ELR (cell line): ENCODE results near the gene CLMN.

Experiments
- DNase-seq: peaks from one replicate; pipeline ENCODE4 v3.0.0-alpha.2; 2015; ENCODE audit warnings: low read depth

The CLMN gene

DNA sequence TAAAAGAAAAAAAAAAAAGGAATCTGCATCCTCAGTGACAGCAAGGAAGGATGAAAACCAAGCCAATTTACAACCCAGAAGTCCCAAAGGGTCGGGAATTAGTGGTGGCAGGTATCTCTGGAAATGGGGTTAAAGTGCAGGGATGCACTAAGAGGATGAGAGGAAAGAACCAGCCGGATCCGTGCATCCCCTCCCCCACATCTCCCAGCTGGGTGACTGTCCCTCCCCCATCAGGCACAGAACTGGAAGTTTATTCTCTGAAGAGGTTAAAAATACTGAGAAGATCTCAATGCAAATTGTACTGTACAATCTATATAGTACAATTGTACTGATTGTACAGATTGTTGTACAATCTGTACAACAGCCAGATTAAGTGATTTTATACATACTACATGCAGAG lies 15.4 kb downstream of the CLMN start:
- DNase-seq: no peak

DNA sequence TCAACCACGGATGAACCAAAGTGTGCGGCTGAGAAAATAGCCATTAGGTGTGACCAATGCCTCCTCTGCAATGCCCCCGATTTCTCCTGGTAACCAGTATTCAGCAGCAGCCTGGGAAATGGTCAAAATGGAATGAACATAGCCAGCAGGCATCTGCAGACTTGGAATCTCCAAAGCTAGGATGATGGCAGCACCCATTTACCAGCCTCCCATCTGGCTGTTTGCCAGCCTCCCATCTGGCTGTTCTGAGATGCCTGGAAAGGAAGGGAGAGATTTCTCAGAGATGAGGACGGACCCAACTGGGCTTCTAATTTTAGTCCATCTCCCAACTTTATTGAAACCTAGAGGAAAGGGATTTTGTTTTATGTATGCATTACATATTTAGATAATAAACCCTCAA lies 16.2 kb downstream of the CLMN start:
- DNase-seq: no peak

DNA sequence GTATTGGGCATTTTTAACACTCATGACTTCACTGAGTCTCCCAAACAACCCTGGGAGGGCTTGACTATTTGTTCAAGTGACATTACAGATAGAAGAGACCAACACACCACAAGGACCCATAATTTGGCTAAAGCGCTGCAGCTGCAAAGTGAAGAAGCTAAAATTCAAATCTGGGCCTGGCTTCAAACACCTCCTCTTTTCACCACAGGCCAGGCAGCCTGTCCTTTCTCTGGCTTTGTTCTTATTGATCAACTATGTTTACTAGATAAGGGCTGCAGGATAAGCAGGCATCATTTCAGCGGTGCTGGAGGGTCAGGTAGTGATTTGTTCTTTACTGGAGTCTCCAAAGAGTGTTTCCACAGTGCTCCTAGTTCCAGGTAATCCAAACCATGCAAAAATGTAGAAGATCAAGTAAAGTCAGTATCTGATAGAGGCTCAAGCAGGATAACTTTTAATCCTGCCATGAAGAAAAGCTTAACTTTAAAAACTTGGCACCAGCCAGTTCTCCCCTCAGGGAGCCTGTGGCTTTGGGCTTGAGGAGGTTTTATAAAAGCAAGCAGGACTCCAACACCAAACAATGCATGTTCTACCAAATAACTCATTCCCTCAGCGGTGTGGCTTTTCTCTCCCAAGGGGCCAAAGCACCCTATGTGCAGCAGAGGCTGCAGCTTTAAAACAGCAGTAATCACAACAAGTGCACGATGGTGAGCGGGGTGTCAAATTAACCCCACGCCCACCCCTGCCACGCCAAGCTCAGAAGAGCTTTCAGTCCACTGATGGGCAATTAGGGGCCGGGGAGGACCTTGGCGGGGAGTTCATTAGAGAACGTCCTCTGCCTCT lies 16.8 kb downstream of the CLMN start:
- no peak for DNase-seq

DNA sequence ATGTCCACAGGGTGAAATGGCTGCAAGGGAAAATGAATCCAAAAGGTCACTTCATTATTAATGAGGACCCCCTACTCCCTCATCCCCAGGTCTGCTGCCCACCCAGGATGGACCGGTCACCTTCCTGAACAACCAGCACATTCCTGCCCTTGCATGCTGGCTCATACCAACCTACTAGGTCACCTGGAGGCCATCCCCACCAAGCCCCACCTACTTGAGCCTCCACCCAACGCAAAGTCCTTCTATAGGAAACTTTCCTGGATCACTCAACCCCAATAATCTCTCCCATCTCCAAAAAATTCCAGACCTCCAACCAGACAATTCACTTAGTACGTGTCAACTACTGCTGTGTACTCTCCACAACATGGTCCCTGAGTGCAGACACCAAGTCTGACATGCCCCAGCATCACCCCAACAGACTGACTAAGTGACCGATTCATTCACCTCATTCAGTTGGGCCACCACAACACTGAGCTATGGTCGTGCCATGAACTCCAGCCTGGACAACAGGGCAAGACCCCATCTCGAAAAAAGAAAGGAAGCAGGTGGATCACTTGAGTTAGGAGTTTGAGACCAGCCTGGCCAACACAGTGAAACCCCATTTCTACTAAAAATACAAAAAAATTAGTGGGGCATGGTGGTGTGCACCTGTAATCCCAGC lies 18.1 kb downstream of the CLMN start:
- DNase-seq: no peak

GRCh38 chr14:95300697-95301526 lies 18.8 kb downstream of the CLMN start:
- no peak for DNase-seq

- no peak for DNase-seq
Observed at GRCh38 chr14:95300002-95300696, 19.6 kb downstream of the CLMN start.

- DNase-seq: no peak
Observed at GRCh38 chr14:95299271-95299670, 20.4 kb downstream of the CLMN start.

DNA sequence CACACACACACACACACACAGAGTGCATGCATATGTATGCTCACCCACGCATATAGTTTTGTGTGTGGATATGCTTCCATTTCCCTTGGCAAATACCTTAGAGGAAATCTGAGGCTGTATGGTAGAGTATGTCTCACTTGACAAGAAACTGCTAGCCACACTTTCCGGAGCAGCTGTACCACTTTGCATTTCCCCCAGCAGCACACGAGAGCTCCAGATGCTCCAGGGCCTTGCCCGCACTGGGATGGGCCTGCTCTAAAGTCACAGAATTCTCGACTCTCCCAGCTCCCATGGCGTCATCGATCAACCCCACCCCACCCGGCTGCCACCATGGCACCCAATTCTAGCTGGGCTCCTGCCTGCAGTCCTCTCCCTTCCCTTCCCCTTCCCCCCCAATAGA lies 21.9 kb downstream of the CLMN start:
- no peak for DNase-seq

- no peak for DNase-seq
Observed at GRCh38 chr14:95296966-95297365, 22.7 kb downstream of the CLMN start.

DNA sequence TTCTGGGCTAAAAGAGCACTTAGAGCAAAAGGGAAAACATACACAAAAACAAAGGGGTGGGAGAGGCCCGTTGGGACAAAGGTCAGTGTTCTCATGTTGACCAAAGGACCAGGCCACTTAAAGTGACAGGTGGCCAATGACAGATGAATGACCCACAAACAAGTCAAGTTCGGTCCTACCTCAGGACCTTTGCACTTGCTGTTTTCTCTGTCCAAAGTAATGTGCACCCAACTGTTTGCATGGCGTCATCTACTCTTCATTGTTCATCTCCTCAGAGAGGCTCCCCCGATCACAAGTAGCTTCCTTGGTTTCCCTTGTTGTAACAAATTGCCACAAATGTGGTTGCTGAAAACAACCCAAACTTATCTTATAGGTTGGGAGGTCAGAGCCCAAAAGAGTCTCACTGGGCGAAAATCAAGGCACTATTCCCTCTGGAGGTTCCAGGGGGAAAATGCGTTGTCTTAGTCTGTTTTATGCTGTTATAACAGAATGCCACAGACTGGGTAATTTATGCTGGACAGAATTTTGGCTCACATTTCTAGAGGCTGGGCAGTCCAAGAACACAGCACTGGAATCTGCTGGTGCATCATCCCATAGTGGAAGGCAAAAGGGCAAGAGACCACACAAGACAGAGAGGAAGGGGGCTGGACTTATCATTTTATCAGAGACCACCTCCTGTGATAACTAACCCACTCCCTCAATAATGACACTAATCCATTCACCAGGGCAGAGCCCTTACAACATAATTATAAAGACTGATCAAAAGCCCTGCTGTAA lies 23.9 kb downstream of the CLMN start:
- DNase-seq: no peak

DNA sequence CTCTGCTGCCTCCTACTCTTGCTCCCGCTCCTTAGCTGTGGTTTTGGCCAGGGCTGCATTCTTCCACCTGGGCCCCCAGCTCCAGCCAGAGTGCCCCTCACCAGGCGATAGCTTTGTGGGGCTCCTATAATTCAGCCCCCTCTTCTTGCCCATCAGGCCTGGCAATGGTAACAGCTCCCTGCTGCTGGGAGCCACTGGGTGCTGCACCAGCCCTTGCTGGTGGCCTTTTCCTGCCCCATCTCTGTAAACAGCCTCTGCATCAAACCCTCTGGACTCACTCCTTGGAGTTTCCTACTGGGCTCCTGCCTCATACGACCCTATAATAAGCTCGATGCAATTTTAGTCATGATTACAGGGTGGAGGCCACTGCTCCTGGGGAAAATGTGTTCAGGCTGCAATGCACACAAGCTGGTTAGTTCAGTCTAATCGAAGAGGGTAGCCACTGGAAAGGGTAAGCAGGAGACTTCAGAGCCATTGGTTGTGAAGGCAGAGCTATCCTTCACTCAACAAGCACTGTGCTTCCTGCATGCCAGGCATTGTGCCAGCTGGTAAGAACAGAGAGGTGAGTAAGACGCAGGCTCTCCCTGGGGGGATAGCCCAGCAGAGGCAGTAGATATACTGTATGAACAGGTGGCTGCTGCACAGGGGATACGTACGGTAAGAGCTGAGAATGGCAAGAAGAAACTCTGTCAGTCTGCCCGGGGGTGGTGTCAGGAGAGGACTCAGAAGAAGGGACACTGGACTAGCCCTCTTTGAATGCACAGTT lies 24.7 kb downstream of the CLMN start:
- peak; percentile 59 for DNase-seq

DNA sequence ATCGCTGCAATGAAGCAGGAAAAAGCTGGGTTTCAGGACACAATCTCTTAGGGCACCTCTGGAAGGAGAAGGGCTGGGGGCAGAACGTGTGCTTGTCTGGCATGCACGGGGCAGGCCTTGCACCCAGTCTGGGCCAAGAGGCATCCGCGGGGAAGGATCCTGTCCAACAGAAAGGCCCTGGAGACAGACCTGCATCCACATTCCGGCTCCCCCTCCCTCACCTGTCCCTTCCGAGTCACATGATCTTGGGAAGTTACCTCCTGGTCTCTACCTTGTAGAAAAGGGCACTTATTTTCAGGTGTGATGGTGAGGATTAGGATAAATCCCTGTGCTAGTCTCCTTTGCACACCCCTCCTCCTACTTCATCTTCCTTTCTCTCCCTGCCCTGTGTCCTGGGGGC lies 25.4 kb downstream of the CLMN start:
- no peak for DNase-seq

DNA sequence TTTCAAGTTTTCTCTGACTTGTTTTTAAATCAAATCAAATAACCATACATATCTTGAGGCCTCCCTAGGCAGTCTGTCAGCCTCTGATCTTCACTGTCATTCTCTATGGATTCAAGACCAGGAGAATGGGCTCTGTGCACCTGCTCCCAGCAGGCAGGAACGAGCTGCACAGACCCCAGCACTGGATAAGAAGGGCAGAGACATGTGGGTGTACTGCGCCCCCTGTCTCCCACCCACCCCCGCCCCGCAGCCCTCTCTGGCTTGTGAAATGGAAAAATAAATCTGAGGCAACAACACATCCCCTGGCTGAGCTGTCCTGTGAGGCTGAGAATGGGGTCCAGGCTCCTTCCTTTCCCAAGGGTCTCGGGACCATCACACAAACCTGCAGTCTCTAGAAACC lies 26.3 kb downstream of the CLMN start:
- no peak for DNase-seq

DNA sequence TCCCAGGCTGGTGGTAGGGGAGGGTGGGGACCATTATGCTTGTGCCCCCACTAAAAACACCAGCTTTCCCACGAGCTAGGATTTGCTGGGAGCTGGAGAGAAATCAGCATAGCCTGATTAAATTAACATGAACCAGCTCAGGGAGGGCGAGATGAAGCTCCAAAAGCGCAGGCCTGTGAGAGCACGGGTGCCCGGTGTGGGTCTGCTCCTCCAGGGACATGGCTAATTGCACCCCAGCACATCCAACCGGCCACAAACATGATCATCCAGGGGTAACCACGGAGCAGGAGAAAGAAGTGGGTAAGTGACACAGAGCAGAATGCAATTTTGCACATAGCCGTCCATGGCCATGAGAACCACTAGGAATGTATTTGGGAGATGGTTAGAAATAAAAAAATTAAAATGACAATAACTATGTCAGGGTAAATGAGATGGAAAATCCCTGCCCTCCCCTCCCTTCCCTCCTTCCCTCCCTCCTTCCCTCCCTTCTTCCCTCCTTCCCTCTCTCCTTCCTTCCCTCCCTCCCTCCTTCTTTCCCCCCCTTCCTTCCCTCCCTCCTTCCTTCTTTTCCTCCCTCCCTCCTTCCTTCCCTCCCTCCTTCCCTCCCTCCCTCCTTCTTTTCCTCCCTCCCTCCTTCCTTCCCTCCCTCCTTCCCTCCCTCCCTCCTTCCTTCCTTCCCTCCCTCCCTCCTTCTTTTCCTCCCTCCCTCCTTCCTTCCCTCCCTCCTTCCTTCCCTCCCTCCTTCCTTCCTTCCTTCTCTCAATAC lies 26.9 kb downstream of the CLMN start:
- DNase-seq: no peak

DNA sequence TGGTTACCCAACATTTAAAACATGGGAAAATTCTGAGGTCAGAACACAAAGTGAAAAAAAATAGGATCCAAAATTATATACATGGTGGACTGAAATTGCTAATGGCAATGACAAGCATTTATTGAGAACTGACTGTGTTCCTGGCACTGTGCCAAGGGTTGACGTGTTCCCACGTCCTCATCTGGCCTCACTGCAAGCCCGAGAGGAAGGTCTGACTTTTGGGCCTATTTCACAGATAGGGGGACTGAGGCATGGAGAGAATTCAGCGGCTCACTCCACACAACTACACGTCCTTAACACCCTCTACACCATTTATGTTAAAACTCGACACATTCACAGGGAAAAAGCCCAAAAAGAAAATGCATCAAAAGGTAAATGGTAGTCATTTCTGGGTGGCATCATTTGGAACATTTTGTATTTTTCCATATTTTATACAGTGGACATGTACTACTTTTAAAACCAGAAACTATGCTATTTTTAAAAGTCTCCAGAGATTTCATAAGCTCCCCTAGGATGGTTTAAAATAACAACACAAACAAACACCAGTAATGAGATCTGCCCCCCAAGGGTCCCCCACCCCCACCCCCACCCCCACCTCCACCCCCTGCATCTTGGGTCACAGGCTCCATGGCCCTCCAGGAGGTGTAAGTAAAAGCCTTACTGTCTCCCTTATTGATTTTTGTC lies 27.7 kb downstream of the CLMN start:
- peak; percentile 74 for DNase-seq

DNA sequence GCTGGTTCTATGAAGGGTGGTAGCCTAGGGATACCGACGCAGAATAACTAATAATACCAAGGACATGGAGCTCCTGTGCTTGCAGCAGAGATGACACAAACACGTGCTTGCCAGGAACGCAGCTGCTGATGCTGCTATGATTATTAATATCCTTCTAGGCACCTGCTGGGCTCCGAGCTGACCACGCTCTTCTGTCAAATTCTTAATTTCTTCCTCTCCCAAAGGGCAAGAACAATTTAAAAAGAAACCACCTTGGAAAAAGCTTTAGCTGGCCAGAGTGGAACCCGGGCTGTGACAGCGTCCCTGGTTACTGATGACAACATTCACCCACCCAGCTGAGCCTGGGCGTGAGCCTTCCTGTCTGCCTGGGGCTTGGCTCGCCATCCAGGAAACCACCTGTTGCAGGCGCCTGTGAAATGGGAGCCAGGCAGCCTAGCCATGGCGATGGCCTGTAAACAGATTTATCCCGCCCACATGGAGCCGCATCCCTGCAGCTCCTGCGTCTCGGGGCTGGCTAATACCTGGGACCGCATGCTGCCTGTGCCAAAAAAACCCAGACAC lies 28.8 kb downstream of the CLMN start:
- no peak for DNase-seq

- no peak for DNase-seq
Observed at GRCh38 chr14:95290021-95290420, 29.7 kb downstream of the CLMN start.

DNA sequence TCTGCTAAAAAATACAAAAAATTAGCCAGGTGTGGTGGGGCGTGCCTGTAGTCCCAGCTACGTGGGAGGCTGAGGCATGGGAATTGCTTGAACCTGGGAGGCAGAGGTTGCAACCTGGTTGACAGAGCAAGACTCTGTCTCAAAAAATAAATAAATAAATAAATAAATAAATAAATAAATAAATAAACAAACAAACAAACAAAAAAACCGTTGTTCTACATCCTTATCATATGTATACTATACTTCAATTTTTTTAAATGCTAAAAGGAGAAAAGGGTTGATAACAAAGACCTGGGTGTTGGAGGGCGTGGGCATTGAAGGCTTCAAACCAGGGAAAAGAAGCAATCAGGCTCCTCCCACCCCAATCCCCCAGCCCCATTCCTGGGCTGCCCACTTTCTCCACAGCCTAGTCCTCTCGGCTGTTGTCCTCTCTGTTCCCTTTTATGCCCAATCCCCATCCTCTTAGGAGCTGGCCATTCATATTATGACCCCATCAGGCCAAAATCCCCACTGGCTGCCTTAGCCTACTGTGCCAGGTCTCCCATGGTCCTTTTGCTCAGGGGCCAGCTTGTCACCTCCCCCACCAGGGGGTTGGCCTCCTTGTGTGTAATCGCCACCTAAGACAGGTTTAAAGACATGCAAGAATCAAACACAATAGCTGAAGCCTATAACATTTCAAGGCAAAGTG lies 30.2 kb downstream of the CLMN start:
- DNase-seq: no peak
